H1 (cell line): ENCODE results near the gene SLC5A4.

Experiments
- JUN ChIP-seq: IDR thresholded peaks from 2 replicates; pipeline ENCODE4 v1.6.1; 2011; ENCODE audit warnings: low read depth, mild to moderate bottlenecking, improper control_type of control experiment, low read length
- TAF1 ChIP-seq: IDR thresholded peaks from 2 replicates; pipeline ENCODE4 v1.6.1; 2011; ENCODE audit warnings: mild to moderate bottlenecking, low read depth, low read length

DNA sequence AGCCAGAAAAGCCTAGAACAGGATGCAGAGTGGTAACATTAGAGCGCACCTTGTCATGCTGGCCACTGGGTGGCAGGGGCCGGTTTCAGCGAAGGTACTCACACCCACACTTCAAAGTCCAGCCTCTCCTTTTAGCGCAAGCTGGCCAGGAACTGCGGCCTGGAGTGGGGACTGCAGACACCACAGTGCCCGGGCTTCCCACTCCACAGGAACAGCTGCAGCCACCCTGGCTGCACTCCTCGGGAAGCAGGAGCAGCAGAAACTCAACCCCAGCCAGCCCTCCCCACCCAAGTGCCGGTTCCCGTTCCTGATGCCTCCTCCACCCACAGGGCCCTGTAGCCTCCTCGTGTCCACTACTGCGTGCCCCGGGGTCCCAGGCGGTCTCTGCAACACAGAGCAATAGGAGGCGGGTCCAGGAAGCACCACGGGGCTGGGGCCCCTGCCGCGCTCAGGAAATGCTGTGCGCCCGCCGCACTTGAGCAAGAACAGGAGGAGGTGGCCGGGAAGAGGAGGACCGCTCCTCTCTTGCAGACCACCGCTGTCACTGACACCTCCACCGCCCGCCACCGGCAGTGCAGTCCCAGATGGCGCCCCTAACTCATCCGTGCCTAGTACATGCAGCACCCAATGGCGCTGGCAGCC, 52.5 kb downstream of the SLC5A4 start:
- TF ChIP-seq JUN, result no peak
- no peak for TF ChIP-seq TAF1
